ENCODE measurements around the gene PATZ1.
"Not testable (repeated sequence)": the region's sequence is repeated elsewhere in the genome, so short reads cannot be mapped to it uniquely, and the experiment has no call there.

DNA sequence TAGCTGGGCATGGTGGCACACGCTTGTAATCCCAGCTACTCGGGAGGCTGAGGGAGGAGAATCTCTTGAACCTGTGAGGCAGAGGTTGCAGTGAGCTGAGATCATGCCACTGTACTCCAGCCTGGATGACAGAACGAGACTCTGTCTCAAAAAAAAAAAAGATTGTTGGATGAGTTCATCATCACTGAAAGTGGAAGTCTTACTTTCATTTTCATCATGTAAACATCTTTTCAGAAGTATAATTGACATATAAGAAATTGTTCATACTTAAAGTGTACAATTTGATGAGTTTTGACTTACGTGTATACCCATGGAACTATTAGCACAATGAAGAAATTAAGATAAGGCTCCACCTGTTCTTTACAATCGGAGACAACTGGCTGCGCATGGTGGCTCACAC, 32.5 kb upstream of the PATZ1 start:
- TF ChIP-seq JUN (IDR thresholded peaks at IDR 0.05; ENCODE audit: low read depth, low read length); ATF2 (IDR thresholded peaks at IDR 0.05; ENCODE audit: low read length): not testable (repeated sequence)
- TF ChIP-seq, protein P1, sequence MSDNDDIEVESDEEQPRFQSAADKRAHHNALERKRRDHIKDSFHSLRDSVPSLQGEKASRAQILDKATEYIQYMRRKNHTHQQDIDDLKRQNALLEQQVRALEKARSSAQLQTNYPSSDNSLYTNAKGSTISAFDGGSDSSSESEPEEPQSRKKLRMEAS (IDR thresholded peaks at IDR 0.05), result not testable (repeated sequence)
